Muscle layer of duodenum (tissue), 2 donors: ENCODE measurements around the gene CDH8.
"Not testable (repeated sequence)": the region's sequence is repeated elsewhere in the genome, so short reads cannot be mapped to it uniquely, and the experiment has no call there.

Experiments used
- H3K27ac ChIP-seq: one replicate; pipeline ENCODE4 v1.7.0; 2013; ENCODE audit warnings: mild to moderate bottlenecking, low read length
- H3K27me3 ChIP-seq: one replicate; pipeline ENCODE4 v1.7.0; 2013; ENCODE audit warnings: low read depth, mild to moderate bottlenecking, control low read depth, low read length
- H3K36me3 ChIP-seq, 2 donors: one replicate each; pipeline ENCODE4 v1.7.0; 2013; ENCODE audit warnings: low read length in 2 of 2, control low read depth in 1 of 2, mild to moderate bottlenecking in 1 of 2; ENCODE audit not compliant: insufficient read depth in 2 of 2, control insufficient read depth in 1 of 2
- H3K4me1 ChIP-seq, 2 donors: one replicate each; pipeline ENCODE4 v1.7.0; 2013; ENCODE audit warnings: low read length in 2 of 2, mild to moderate bottlenecking in 2 of 2, control low read depth in 1 of 2, moderate library complexity in 1 of 2; ENCODE audit not compliant: insufficient read depth in 2 of 2, control insufficient read depth in 1 of 2
- H3K4me3 ChIP-seq, 2 donors: one replicate each; pipeline ENCODE4 v1.7.0; 2013; ENCODE audit warnings: low read length in 2 of 2, low read depth in 1 of 2, mild to moderate bottlenecking in 1 of 2
- H3K9me3 ChIP-seq, 2 donors: one replicate each; pipeline ENCODE4 v1.7.0; 2013; ENCODE audit warnings: low read length in 2 of 2, control low read depth in 1 of 2, mild to moderate bottlenecking in 1 of 2; ENCODE audit not compliant: control insufficient read depth in 1 of 2
- donor health status: healthy.

CDH8 gene

GRCh38 chr16:61763991-61764390 is 272.2 kb downstream of the CDH8 start:
- Histone ChIP-seq H3K27ac (no peak overlapping the region), H3K9me3 (no peaks in the 10 kb centered on the region), H3K4me1 (no peaks in the 10 kb centered on the region), H3K4me3 (no peak overlapping the region), H3K36me3 (no peaks in the 10 kb centered on the region), H3K27me3 (no peaks in the 10 kb centered on the region)

GRCh38 chr16:61763013-61763412 is 273.2 kb downstream of the CDH8 start:
- no peaks in the 10 kb centered on the region for H3K9me3 ChIP-seq
- no peak overlapping the region for H3K27ac ChIP-seq
- no peak overlapping the region for H3K4me3 ChIP-seq
- no peaks in the 10 kb centered on the region for H3K27me3 ChIP-seq
- H3K4me1 ChIP-seq: no peaks in the 10 kb centered on the region
- no peaks in the 10 kb centered on the region for H3K36me3 ChIP-seq

DNA sequence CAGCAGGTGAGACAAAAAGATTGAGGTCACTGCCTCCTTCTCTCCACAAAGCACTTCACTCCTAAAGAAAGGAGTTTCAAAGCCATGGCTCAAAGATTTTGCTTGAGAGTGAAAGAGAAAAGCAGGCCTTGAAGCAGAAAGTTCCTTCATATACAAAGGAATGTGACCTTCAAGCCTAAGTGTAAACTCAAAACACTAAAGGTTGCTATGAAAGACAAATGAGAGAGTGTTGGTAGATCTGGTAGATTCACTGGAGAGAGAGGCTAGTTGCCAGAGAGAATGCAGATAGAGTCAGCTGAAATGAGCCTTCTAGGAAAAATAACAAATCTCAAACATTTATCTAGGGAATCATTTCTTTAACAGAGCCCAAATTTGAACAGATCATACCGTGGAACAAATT is 305.2 kb downstream of the CDH8 start:
- Histone ChIP-seq H3K27ac (no peak overlapping the region), H3K27me3 (no peaks in the 10 kb centered on the region), H3K9me3 (peaks cover 0 to under 1% of the 10 kb centered on the region in 2 donors), H3K4me3 (no peak overlapping the region), H3K36me3 (no peaks in the 10 kb centered on the region), H3K4me1 (no peaks in the 10 kb centered on the region)

GRCh38 chr16:61726701-61727100 is 309.5 kb downstream of the CDH8 start:
- no peaks in the 10 kb centered on the region for H3K9me3 ChIP-seq
- no peak overlapping the region for H3K4me3 ChIP-seq
- H3K27me3 ChIP-seq: no peaks in the 10 kb centered on the region
- no peaks in the 10 kb centered on the region for H3K36me3 ChIP-seq
- no peaks in the 10 kb centered on the region for H3K4me1 ChIP-seq
- H3K27ac ChIP-seq: no peak overlapping the region

DNA sequence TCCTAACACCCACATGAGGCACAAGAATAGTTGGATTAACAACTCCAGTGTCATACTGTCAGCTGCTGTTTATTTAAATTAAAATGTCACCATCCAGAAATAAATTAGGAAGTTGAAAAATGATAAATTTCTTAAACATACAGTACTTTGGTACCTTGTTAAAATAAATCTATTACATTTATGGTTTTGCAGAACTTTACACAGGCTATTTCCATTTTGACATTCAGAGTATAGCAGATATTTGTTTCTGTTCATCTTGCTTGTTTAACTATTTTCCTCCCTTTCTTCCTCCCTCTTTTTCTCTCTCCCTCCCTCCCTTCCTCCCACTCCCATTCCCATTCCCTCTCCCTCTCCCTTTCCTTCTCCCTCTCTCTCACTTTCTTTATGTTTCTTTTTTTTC is 310.1 kb downstream of the CDH8 start:
- Histone ChIP-seq H3K36me3 (no peaks in the 10 kb centered on the region), H3K27ac (no peak overlapping the region), H3K4me1 (no peaks in the 10 kb centered on the region), H3K4me3 (no peak overlapping the region), H3K27me3 (no peaks in the 10 kb centered on the region), H3K9me3 (no peaks in the 10 kb centered on the region)

GRCh38 chr16:61721544-61721943 is 314.7 kb downstream of the CDH8 start:
- H3K4me1 ChIP-seq: no peaks in the 10 kb centered on the region
- H3K36me3 ChIP-seq: no peaks in the 10 kb centered on the region
- H3K27me3 ChIP-seq: no peaks in the 10 kb centered on the region
- no peaks in the 10 kb centered on the region for H3K9me3 ChIP-seq
- H3K4me3 ChIP-seq: no peak overlapping the region
- H3K27ac ChIP-seq: no peak overlapping the region

GRCh38 chr16:61715393-61715792 is 320.8 kb downstream of the CDH8 start:
- H3K27me3 ChIP-seq: no peaks in the 10 kb centered on the region
- no peaks in the 10 kb centered on the region for H3K9me3 ChIP-seq
- H3K4me3 ChIP-seq: no peak overlapping the region
- no peaks in the 10 kb centered on the region for H3K4me1 ChIP-seq
- H3K36me3 ChIP-seq: no peaks in the 10 kb centered on the region
- no peak overlapping the region for H3K27ac ChIP-seq

GRCh38 chr16:61713787-61714186 is 322.5 kb downstream of the CDH8 start:
- no peak overlapping the region for H3K27ac ChIP-seq
- no peaks in the 10 kb centered on the region for H3K27me3 ChIP-seq
- no peaks in the 10 kb centered on the region for H3K36me3 ChIP-seq
- H3K4me3 ChIP-seq: no peak overlapping the region
- H3K4me1 ChIP-seq: no peaks in the 10 kb centered on the region
- H3K9me3 ChIP-seq: no peaks in the 10 kb centered on the region

GRCh38 chr16:61699640-61700039 is 336.6 kb downstream of the CDH8 start:
- not testable (repeated sequence) for H3K27ac ChIP-seq, H3K27me3 ChIP-seq, H3K4me3 ChIP-seq, H3K36me3 ChIP-seq, H3K4me1 ChIP-seq, H3K9me3 ChIP-seq

DNA sequence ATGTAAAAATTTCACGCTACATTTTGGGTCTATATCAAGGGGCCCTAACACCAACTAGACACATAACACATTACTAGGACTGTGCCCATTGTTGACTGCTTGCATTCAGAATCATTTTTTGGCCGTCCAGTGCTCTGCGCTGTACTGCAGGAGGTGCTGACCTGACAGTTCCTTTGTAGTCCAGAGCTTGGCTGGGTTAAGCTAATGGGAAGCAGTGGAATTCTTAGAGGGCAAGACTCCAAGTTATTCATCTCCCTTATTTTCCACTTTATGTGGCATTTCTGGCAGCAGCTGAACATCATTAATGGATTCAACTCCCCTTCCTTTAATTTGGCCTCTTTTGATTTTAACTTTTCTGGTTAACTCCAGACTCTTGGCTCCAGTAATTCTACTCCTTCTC is 351.7 kb downstream of the CDH8 start:
- Histone ChIP-seq H3K36me3 (no peaks in the 10 kb centered on the region), H3K4me3 (no peak overlapping the region), H3K27ac (no peak overlapping the region), H3K4me1 (no peaks in the 10 kb centered on the region), H3K9me3 (no peaks in the 10 kb centered on the region), H3K27me3 (no peaks in the 10 kb centered on the region)

GRCh38 chr16:61681673-61682072 is 354.6 kb downstream of the CDH8 start:
- Histone ChIP-seq H3K9me3 (no peaks in the 10 kb centered on the region), H3K27ac (no peak overlapping the region), H3K36me3 (no peaks in the 10 kb centered on the region), H3K4me3 (no peak overlapping the region), H3K27me3 (no peaks in the 10 kb centered on the region), H3K4me1 (no peaks in the 10 kb centered on the region)

GRCh38 chr16:61681124-61681523 is 355.1 kb downstream of the CDH8 start:
- Histone ChIP-seq H3K27me3 (no peaks in the 10 kb centered on the region), H3K27ac (no peak overlapping the region), H3K9me3 (no peaks in the 10 kb centered on the region), H3K36me3 (no peaks in the 10 kb centered on the region), H3K4me1 (no peaks in the 10 kb centered on the region), H3K4me3 (no peak overlapping the region)
